Mucosa of descending colon (tissue), 3 donors: ENCODE measurements around the gene ZCCHC3. TPM values are rescaled to one million over a fixed set of nuclear protein-coding genes. Genes with fewer than 3 reads are reported as not detected.
"Not testable (repeated sequence)": the region's sequence is repeated elsewhere in the genome, so short reads cannot be mapped to it uniquely, and the experiment has no call there.

Experiments used
- ATAC-seq: fragments of 200-7000 bp; cut with Tn5 transposase; one replicate; pipeline ENCODE4 v1.9.1; 2020; ENCODE audit warnings: mild to moderate bottlenecking, moderate library complexity
- DNase-seq, 3 donors: peaks; one replicate each; pipeline ENCODE4 v3.0.0-alpha.2; 2020
- H3K36me3 ChIP-seq: fragments of 200-600 bp; one replicate; pipeline ENCODE4 v1.8.0; 2021; ENCODE audit warnings: low read depth, mild to moderate bottlenecking
- H3K4me1 ChIP-seq: fragments of 200-600 bp; one replicate; pipeline ENCODE4 v1.8.0; 2021; ENCODE audit warnings: low read depth, mild to moderate bottlenecking
- H3K4me3 ChIP-seq: fragments of 200-600 bp; one replicate; pipeline ENCODE4 v1.8.0; 2021; ENCODE audit warnings: mild to moderate bottlenecking
- H3K9me3 ChIP-seq: fragments of 200-600 bp; one replicate; pipeline ENCODE4 v1.8.0; 2021; ENCODE audit warnings: mild to moderate bottlenecking
- intact Hi-C, 2 donors: fragments of 100-400 bp; cut with DNase I in 1 of 2; cut with micrococcal nuclease in 1 of 2; formaldehyde crosslinking; loops; one replicate each; pipeline versions ENCODE4 v1.11.0 to v1.11.1; 2022; cut with DNase I, micrococcal nuclease
- total RNA-seq, 3 donors: library from RNA; stranded (reverse); fragmentation: NEBNext Ultra II Directional in 2 of 3; extraction: Animal tissue kit (Norgen Biotek cat#: 25700) in 2 of 3; gene quantifications; one replicate each; pipeline versions ENCODE4 v1.2.1 to v1.2.4, GENCODE V29; 2021 to 2023
- TF ChIP-seq, protein P1 (sequence below): fragments of 200-600 bp; IDR thresholded peaks from one replicate; pipeline ENCODE4 v1.8.0; 2022; ENCODE audit warnings: antibody characterized with exemption, mild to moderate bottlenecking
- donor health status: DM: no; HTN: no; CAD: no; lungs with moderate emphysema.
- donor health status: DM: no; HTN: no; CAD: no.
- donor health status: DM: no; HTN: yes; CAD: no.

The ZCCHC3 gene
- total RNA-seq, 3 donors from 2014 or later = 12.0 to 18.7 (median 12.6) TPM

DNA sequence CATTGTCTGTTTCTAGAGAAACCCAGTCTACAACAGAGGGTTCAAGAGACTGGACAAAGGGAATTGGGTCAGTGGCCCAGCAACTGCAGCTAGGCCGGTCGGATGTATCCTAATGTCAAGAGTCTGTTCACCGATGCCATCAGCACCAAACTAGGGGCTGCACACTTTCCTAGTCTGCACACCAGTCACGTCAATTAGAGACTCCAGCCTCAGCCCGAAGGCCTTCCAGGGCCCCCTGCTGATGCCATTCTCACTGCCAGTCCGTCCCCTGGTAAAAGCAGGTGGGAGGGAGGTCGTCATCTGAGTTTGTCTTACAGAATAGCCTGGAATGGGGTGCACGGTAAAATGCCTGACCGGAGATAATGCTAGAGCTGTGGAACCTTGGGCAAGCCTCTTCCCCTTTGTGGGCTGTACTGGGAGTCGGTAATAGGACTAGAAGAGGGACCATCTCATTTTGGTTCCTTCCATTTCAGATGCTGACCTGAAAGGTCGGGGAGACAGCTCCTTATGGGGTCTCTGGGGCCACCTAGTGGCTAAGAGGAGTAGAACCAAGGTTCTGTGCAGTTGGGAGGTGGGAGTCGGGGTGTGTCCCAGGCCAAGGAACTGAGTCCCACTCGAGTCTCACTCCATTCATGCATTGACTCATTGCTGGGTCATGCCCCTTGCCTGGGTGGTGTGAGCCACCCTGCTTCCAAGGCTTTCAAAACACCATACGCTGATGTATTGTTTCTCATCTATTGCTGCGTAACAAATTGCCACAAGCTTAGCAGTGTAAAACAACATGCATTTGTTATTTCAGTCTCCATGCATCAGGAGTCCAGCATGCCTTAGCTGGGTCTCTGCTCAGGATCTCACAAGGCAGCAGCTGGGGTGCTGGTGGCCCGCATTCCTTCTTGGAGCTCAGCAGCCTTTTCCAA is 33.1 kb downstream of the ZCCHC3 start:
- peak; percentile 47 for ATAC-seq
- Histone ChIP-seq H3K36me3 (no peaks in the 10 kb centered on the region), H3K9me3 (no peaks in the 10 kb centered on the region), H3K4me3 (no peak overlapping the region), H3K4me1 (peaks cover 15% of the 10 kb centered on the region)
- TF ChIP-seq, protein P1, sequence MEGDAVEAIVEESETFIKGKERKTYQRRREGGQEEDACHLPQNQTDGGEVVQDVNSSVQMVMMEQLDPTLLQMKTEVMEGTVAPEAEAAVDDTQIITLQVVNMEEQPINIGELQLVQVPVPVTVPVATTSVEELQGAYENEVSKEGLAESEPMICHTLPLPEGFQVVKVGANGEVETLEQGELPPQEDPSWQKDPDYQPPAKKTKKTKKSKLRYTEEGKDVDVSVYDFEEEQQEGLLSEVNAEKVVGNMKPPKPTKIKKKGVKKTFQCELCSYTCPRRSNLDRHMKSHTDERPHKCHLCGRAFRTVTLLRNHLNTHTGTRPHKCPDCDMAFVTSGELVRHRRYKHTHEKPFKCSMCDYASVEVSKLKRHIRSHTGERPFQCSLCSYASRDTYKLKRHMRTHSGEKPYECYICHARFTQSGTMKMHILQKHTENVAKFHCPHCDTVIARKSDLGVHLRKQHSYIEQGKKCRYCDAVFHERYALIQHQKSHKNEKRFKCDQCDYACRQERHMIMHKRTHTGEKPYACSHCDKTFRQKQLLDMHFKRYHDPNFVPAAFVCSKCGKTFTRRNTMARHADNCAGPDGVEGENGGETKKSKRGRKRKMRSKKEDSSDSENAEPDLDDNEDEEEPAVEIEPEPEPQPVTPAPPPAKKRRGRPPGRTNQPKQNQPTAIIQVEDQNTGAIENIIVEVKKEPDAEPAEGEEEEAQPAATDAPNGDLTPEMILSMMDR = peak; percentile 54
- DNase-seq = peak in 1 of 3 donors; percentile 58
- intact Hi-C loops = no loop called here

DNA sequence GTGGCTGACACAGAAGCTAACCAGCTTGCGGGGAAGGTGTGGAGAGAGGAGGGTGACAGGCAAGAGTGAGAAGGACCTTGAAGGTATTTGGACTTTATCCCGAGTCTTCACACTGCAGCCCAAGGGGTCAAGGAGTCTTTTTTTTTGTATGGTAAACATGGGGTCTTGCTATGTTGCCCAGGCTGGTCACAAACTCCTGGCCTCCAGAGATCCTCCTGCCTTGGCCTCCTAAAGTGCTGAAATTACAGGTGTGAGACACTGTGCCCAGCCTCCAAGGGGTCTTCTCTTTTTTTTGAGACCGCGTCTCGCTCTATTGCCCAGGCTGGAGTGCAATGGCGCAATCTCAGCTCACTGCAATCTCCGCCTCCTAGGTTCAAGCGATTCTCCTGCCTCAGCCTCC is 37.2 kb downstream of the ZCCHC3 start:
- no peak overlapping the region for H3K4me3 ChIP-seq
- TF ChIP-seq, protein P1 = no peak
- intact Hi-C loops = no loop called here
- H3K9me3 ChIP-seq = no peaks in the 10 kb centered on the region
- ATAC-seq (no peak), DNase-seq (no peak)
- no peaks in the 10 kb centered on the region for H3K36me3 ChIP-seq
- H3K4me1 ChIP-seq = no peaks in the 10 kb centered on the region

DNA sequence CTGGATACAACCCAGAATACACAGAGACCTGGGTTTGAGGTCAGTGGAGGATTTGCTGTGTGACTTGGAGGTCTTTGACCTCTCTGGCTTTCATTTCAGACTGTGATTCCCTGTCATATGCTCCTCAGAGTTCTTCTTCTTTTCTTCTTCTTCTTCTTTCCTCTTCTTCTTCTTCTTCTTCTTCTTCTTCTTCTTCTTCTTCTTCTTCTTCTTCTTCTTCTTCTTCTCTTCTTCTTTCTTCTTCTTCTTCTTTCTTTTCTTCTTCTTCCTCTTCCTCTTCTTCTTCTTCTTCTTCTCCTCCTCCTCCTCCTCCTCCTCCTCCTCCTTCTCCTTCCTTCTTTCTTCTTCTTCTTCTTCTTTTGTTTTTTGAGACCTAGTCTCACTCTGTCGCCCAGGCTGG is 38.7 kb downstream of the ZCCHC3 start:
- intact Hi-C loops, H3K36me3 ChIP-seq, H3K4me3 ChIP-seq, H3K9me3 ChIP-seq, H3K4me1 ChIP-seq, ATAC-seq, DNase-seq: not testable (repeated sequence)

DNA sequence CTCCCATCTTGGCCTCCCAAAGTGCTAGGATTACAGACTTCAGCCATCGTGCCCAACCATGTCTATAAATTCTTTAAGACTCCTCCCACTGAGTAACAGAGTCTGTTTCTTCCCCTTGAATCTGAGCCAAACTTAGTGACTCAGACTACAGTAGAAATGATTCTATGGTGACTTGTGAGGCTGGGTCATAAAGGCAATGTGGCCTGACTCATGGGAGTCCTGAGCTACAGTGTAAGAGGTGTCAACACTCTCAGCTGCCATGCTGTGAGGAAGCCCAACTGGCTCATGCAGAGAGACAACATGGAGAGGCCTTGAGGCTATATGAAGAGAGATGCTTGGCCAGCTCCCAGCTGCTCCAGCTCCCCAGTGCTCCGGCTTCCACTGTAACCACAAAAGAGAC is 44.3 kb downstream of the ZCCHC3 start:
- ATAC-seq (peak; percentile 89), DNase-seq (peak in 1 of 3 donors; percentile 46)
- Histone ChIP-seq H3K36me3 (no peaks in the 10 kb centered on the region), H3K4me1 (no peaks in the 10 kb centered on the region), H3K4me3 (no peak overlapping the region), H3K9me3 (peaks cover 8% of the 10 kb centered on the region)
- intact Hi-C loops = no loop called here
- TF ChIP-seq, protein P1 = no peak

DNA sequence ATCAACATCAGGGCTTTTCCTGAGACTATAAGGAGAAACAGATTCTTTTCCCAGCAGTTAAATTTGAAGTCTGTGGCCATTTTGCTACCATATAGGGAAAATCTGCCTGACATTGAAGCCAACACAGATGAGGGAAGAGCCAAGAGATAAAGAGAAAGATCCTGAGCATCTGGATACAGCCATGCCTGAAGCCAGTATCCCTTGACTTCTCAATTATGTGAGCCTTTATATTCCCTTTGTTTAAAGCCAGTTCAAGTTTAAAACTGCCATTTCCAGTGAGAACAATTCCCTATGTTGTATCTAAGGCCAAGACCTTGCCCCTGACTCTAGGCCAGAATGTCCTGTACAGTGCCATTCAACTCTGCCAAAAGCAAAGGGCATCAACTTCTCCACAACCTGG is 45.7 kb downstream of the ZCCHC3 start:
- H3K9me3 ChIP-seq = peaks cover 8% of the 10 kb centered on the region
- intact Hi-C loops = no loop called here
- no peaks in the 10 kb centered on the region for H3K36me3 ChIP-seq
- ATAC-seq (no peak), DNase-seq (no peak)
- TF ChIP-seq, protein P1 = no peak
- no peaks in the 10 kb centered on the region for H3K4me1 ChIP-seq
- H3K4me3 ChIP-seq = no peak overlapping the region

DNA sequence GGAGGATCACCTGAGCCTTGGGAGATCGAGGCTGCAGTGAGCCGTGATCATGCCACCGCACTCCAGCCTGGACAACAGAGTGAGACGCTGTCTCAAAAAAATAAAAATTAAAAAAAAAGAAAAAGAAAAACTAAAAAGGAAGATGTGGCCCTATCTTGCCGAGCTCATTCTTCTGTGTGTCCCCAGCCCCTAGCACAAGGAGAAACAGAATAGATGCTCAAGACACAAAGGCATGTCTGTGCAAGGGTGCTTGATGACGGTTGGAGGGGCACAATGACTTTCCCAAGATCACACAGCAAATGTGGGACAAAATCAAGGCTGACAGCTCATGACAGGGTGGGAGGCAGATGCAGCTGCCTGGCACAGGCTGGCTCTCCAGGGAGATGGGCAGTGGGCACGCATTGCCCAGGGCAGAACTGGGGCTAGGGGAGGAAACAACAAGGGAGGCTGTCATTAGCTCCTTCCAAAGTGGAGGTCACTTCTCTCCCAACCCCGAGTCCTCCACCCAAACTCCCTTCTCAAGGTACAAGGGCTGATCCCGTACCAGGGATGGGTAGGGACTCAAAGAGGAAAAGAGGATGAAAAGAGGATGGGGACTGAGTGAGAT is 48.8 kb downstream of the ZCCHC3 start:
- intact Hi-C loops = no loop called here
- Histone ChIP-seq H3K9me3 (peaks cover 8% of the 10 kb centered on the region), H3K4me3 (no peak overlapping the region), H3K4me1 (peaks cover 5% of the 10 kb centered on the region), H3K36me3 (no peaks in the 10 kb centered on the region)
- DNase-seq (no peak), ATAC-seq (no peak)
- TF ChIP-seq, protein P1 = no peak
